Adipocyte (in vitro differentiated cells): ENCODE data around the gene STYXL2.
A peak's percentile ranks its signal among the peaks of the same experiment; 100 is the strongest.

Experiments
- DNase-seq: peaks from one replicate; pipeline ENCODE4 v3.0.0-alpha.2; 2015; ENCODE audit warnings: low read depth
- H3K27me3 ChIP-seq: replicated peaks from 2 replicates; pipeline ENCODE4 v1.7.0; 2013; ENCODE audit warnings: mild to moderate bottlenecking, low read length, moderate library complexity; ENCODE audit not compliant: control insufficient read depth, insufficient read depth
- H3K36me3 ChIP-seq: 2 replicates; pipeline ENCODE4 v1.7.0; 2013; ENCODE audit warnings: low read length, mild to moderate bottlenecking, moderate library complexity; ENCODE audit not compliant: control insufficient read depth, insufficient read depth, severe bottlenecking
- H3K4me1 ChIP-seq: 2 replicates; pipeline ENCODE4 v1.7.0; 2013; ENCODE audit warnings: mild to moderate bottlenecking, low read length, moderate library complexity; ENCODE audit not compliant: control insufficient read depth, insufficient read depth
- H3K4me3 ChIP-seq: 2 replicates; pipeline ENCODE4 v1.7.0; 2013; ENCODE audit warnings: mild to moderate bottlenecking, low read length, moderate library complexity
- H3K9ac ChIP-seq: 2 replicates; pipeline ENCODE4 v1.7.0; 2013; ENCODE audit warnings: mild to moderate bottlenecking, low read length, moderate library complexity
- H3K9me3 ChIP-seq: 2 replicates; pipeline ENCODE4 v1.7.0; 2013; ENCODE audit warnings: mild to moderate bottlenecking, low read length, moderate library complexity; ENCODE audit not compliant: control insufficient read depth

Gene STYXL2

DNA sequence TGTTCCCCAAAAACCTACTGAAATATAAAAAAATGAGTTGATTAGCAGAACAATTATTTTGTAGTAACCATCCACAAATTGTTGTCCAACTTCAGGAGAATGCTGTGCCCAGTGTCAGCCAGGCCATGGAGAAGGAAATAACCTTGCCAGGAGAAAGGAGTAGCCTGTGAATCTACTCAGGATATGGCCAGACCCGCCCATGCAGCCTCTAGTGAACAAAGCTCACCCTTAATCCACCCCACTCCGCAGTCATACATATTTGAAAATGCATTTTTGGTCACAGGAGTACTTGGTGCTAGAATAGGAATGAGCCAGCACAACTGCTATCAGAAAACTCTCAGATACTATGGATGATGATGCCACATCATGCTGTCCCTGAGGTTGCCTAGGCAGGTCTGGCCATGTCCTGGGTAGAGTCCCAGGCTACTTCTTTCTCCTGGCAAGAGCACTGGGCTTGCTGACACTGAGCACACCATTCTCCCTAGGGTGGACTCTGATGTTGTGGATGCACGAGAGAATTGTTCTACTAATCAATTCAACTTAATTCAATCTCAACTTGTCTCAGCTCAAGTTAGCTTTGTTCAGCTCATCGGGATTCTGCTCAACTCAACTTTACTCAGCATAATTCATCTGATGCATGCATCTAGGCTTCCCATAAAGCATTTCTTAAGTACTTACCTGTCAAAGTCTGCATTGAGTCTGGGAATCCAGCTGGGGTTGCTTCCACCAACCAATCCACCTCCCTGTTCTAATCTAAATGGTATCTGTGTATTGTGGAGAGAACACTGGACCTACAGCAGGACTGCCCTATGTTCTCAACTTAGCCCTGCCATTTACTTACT is 18.2 kb downstream of the STYXL2 start:
- H3K9me3 ChIP-seq = peaks cover 9% of the 10 kb centered on the region
- no peak overlapping the region for H3K9ac ChIP-seq
- no peak overlapping the region for H3K4me3 ChIP-seq
- no peaks in the 10 kb centered on the region for H3K36me3 ChIP-seq
- no peak for DNase-seq
- H3K4me1 ChIP-seq = no peaks in the 10 kb centered on the region
- H3K27me3 ChIP-seq = peaks cover 28% of the 10 kb centered on the region

- H3K36me3 ChIP-seq = no peaks in the 10 kb centered on the region
- H3K4me1 ChIP-seq = no peaks in the 10 kb centered on the region
- H3K9ac ChIP-seq = no peak overlapping the region
- no peak for DNase-seq
- H3K4me3 ChIP-seq = no peak overlapping the region
- peaks cover 9% of the 10 kb centered on the region for H3K9me3 ChIP-seq
- H3K27me3 ChIP-seq = peaks cover 45% of the 10 kb centered on the region
Measured at GRCh38 chr1:167114725-167115124, 20.9 kb downstream of the STYXL2 start.

- H3K36me3 ChIP-seq = no peaks in the 10 kb centered on the region
- peaks cover 52% of the 10 kb centered on the region for H3K27me3 ChIP-seq
- H3K4me3 ChIP-seq = no peak overlapping the region
- no peak for DNase-seq
- peaks cover 2% of the 10 kb centered on the region for H3K9me3 ChIP-seq
- H3K9ac ChIP-seq = no peak overlapping the region
- no peaks in the 10 kb centered on the region for H3K4me1 ChIP-seq
Measured at GRCh38 chr1:167115655-167116054, 21.8 kb downstream of the STYXL2 start.

GRCh38 chr1:167116174-167116573 is 22.3 kb downstream of the STYXL2 start:
- Histone ChIP-seq H3K36me3 (no peaks in the 10 kb centered on the region), H3K9me3 (no peaks in the 10 kb centered on the region), H3K9ac (no peak overlapping the region), H3K4me3 (no peak overlapping the region), H3K4me1 (no peaks in the 10 kb centered on the region), H3K27me3 (peaks cover 56% of the 10 kb centered on the region)
- no peak for DNase-seq

DNA sequence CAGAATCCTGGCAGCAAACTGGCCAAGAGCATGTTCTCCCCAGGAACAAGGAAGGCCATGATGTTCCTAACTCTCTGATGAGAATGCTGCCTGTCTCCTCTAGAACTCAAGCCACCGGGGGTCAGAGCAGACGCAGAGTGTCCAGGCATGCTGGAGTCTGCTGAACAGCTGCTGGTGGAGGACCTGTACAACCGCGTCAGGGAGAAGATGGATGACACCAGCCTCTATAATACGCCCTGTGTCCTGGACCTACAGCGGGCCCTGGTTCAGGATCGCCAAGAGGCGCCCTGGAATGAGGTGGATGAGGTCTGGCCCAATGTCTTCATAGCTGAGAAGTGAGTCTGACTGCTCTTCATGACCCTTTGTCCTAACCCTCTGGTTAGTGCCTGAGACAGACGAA is 23.4 kb downstream of the STYXL2 start:
- DNase-seq = no peak
- Histone ChIP-seq H3K36me3 (no peaks in the 10 kb centered on the region), H3K9ac (no peak overlapping the region), H3K4me1 (no peaks in the 10 kb centered on the region), H3K27me3 (peaks cover 55% of the 10 kb centered on the region), H3K4me3 (no peak overlapping the region), H3K9me3 (no peaks in the 10 kb centered on the region)

DNA sequence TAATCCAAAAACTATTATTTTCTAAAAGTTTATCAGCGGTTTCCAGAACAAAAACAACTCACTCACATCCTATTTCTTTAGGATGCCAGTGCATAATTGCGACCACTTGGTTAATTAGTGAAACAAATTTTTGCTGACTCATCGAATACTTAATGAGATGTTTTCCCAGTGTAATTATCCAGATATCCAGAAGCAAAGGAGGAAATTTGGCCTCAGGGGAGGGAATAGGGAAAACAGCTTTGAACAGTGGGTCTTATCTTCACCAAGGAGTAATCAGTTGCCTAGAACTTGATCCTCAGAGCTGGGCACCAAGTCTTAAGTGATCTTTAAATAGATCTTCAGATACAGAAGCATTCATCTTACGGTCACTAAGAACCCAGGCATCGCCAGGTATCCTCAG is 24.3 kb downstream of the STYXL2 start:
- no peak for DNase-seq
- no peaks in the 10 kb centered on the region for H3K36me3 ChIP-seq

DNA sequence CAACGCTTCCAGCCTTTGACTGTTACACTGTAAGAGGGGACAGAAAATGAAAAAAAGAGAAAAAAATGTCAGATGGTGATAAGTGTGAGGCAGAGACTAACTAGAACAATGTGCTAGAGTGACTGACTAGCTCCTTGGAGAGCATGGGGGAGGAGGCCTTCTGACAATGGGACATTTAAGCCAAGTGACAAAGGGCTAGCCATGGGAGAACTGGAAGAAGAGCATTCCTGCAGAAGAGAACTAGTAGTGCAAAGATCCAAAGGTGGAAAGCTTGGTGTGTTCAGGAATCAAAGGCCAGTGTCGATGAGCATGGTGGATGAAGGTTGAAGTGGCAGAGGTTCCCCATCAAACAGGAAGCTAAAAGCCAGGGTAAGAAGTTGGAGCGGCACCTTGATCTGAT is 25.8 kb downstream of the STYXL2 start:
- DNase-seq = no peak
- no peak overlapping the region for H3K4me3 ChIP-seq
- no peak overlapping the region for H3K9ac ChIP-seq
- H3K4me1 ChIP-seq = no peaks in the 10 kb centered on the region
- no peaks in the 10 kb centered on the region for H3K9me3 ChIP-seq
- H3K36me3 ChIP-seq = no peaks in the 10 kb centered on the region
- peaks cover 45% of the 10 kb centered on the region for H3K27me3 ChIP-seq

More for the DNA sequence above, 24.3 kb downstream of the STYXL2 start:
- no peaks in the 10 kb centered on the region for H3K4me1 ChIP-seq
- H3K27me3 ChIP-seq = peaks cover 54% of the 10 kb centered on the region
- H3K9me3 ChIP-seq = no peaks in the 10 kb centered on the region
- no peak overlapping the region for H3K4me3 ChIP-seq
- no peak overlapping the region for H3K9ac ChIP-seq

DNA sequence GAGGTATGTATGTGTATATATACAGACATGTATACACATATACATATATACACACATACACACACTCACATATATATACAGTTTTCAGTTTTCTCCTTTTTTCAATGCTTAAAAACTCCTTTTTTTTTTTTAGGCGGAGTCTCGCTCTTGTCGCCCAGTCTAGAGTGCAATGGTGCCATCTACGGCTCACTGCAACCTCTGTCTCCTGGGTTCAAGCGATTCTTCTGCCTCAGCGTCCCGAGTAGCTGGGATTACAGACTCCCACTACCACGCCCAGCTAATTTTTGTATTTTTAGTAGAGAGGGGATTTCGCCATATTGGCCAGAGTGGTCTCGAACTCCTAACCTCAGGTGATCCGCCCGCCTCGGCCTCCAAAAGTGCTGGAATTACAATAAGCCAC is 27.0 kb downstream of the STYXL2 start:
- Histone ChIP-seq H3K36me3 (no peaks in the 10 kb centered on the region), H3K4me3 (peak overlapping the region; percentile 51), H3K27me3 (peaks cover 44% of the 10 kb centered on the region), H3K4me1 (no peaks in the 10 kb centered on the region), H3K9me3 (no peaks in the 10 kb centered on the region), H3K9ac (no peak overlapping the region)
- DNase-seq = no peak

DNA sequence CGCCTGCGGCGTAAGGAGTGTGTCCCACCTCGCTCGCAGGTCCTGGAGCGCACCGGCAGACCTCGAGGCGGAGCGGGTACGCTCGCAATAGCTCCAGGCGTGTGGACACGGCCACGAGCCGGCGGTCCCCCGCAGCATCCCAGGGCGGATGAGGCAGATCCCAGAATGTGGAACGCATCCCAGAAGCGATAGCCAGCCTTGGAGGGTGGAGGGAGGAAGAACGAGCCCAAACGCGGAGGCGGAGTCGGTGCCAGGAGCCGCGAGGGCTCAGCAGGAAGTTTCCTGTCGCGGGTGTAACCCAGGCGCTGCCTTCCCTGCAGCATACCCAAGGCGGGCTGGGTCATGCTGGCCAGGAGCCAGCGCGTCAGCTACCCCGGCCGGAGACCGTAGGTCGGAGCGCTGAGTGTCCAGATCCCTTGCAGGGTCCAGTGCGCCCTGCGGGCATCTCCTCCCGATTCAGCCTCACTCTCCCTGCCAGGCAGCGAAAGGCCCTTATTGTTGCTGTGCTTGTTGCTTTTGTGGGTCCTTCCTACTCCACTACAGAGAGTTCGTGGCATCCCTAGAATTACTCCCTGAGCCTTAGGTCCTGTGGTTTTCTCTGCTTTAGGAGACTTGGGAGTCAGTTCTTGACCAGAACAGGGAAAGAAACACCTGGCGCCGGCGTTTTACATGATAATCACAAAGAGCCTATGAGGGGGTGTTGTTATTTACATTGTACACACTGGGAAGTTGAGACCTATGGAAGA is 27.7 kb downstream of the STYXL2 start:
- H3K9ac ChIP-seq = no peak overlapping the region
- no peaks in the 10 kb centered on the region for H3K4me1 ChIP-seq
- DNase-seq = peak; percentile 36
- peak overlapping the region; percentile 51 for H3K4me3 ChIP-seq
- H3K27me3 ChIP-seq = peaks cover 41% of the 10 kb centered on the region
- H3K9me3 ChIP-seq = no peaks in the 10 kb centered on the region
- H3K36me3 ChIP-seq = no peaks in the 10 kb centered on the region

- Histone ChIP-seq H3K9me3 (no peaks in the 10 kb centered on the region), H3K9ac (no peak overlapping the region), H3K4me1 (no peaks in the 10 kb centered on the region), H3K36me3 (no peaks in the 10 kb centered on the region), H3K27me3 (peaks cover 41% of the 10 kb centered on the region), H3K4me3 (no peak overlapping the region)
- DNase-seq = no peak
Measured at GRCh38 chr1:167122121-167122480, 28.2 kb downstream of the STYXL2 start.

GRCh38 chr1:167122568-167122967 is 28.7 kb downstream of the STYXL2 start:
- DNase-seq = no peak
- no peaks in the 10 kb centered on the region for H3K36me3 ChIP-seq
- no peaks in the 10 kb centered on the region for H3K9me3 ChIP-seq
- peaks cover 46% of the 10 kb centered on the region for H3K27me3 ChIP-seq
- no peak overlapping the region for H3K4me3 ChIP-seq
- H3K9ac ChIP-seq = no peak overlapping the region
- no peaks in the 10 kb centered on the region for H3K4me1 ChIP-seq
